ENCODE data around the gene OCA2.

- TF ChIP-seq POLR2AphosphoS5 (IDR thresholded peaks at IDR 0.05), result no peak
- TF ChIP-seq CTCF (IDR thresholded peaks at IDR 0.05; ENCODE audit: poor library complexity, severe bottlenecking), result no peak
- no peak for TF ChIP-seq MXI1 (conservative IDR thresholded peaks at IDR 0.05; ENCODE audit: poor library complexity, severe bottlenecking)
- no peak for TF ChIP-seq EZH2 (IDR thresholded peaks at IDR 0.05; ENCODE audit: borderline replicate concordance, insufficient read depth, low read length, poor library complexity, severe bottlenecking)
- TF ChIP-seq EP300 (conservative IDR thresholded peaks at IDR 0.05; ENCODE audit: poor library complexity, severe bottlenecking), result no peak
- no peak for TF ChIP-seq RAD21 (conservative IDR thresholded peaks at IDR 0.05)
These were observed 12.9 kb downstream of the OCA2 start for GRCh38 chr15:28086175-28086703.

Measured in neural cell (in vitro differentiated cells).